ENCODE data around the gene SSTR5. TPM values are rescaled to one million over a fixed set of nuclear protein-coding genes. Genes with fewer than 3 reads are reported as not detected.

Gene SSTR5
- total RNA-seq, 3 donors from 2014 or later (not counting 1 experiment from before 2014, with no cell fraction given): not detected

DNA sequence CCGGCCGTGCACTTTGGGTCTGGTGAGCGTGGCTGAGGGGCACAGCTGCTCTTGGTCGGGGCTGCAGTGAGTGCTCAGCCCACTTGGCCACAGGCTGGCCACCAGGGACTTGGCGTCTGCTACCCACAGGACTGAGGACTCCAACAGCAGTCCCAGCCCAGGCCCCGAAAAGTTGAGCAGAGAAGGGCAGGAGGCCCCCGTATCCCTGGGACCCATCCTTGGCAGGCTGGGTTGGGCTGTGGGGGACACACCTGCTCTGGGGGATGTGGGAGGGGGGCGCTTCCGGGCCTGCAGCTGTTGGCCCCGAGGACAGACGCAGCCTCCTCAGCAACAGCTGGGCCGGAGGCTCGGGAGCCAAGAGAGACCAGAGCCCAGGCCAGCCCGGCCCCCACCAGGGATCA, 19.4 kb upstream of the SSTR5 start:
- WGBS (ENCODE audit: insufficient coverage): 80% methylated on average over 14 of the region's 14 CpGs
- Mint-ChIP-seq H3K4me1 (peaks cover 0 to 5% of the 10 kb centered on the region in 2 donors), H3K36me3 (no peaks in the 10 kb centered on the region), H3K27me3 (ENCODE audit: low read depth in 2 of 2) (no peaks in the 10 kb centered on the region), H3K4me3 (no peak overlapping the region), H3K27ac (no peak overlapping the region), H3K9me3 (no peaks in the 10 kb centered on the region)
- no peak for TF ChIP-seq CTCF (IDR thresholded peaks at IDR 0.05)
- ATAC-seq: no peak
- H3K27me3 ChIP-seq (ENCODE audit: control insufficient read depth, insufficient read depth, low read length): no peaks in the 10 kb centered on the region
- H3K9me3 ChIP-seq (ENCODE audit: control insufficient read depth, insufficient read depth, low read length): no peaks in the 10 kb centered on the region
- DNase-seq: no peak
- H3K27ac ChIP-seq (ENCODE audit: low read length): no peak overlapping the region
- no peak overlapping the region for H3K4me3 ChIP-seq (ENCODE audit: low read length)
- intact Hi-C loops (cut with micrococcal nuclease): loop anchor here (10.0 kb wide), 1 partner anchor 338 kb away; the partner anchor contains the start of gene METRN
- no peaks in the 10 kb centered on the region for H3K36me3 ChIP-seq (ENCODE audit: control insufficient read depth, insufficient read depth, low read length)
- H3K4me1 ChIP-seq (ENCODE audit: control insufficient read depth, insufficient read depth, low read length): peaks cover 2% of the 10 kb centered on the region

DNA sequence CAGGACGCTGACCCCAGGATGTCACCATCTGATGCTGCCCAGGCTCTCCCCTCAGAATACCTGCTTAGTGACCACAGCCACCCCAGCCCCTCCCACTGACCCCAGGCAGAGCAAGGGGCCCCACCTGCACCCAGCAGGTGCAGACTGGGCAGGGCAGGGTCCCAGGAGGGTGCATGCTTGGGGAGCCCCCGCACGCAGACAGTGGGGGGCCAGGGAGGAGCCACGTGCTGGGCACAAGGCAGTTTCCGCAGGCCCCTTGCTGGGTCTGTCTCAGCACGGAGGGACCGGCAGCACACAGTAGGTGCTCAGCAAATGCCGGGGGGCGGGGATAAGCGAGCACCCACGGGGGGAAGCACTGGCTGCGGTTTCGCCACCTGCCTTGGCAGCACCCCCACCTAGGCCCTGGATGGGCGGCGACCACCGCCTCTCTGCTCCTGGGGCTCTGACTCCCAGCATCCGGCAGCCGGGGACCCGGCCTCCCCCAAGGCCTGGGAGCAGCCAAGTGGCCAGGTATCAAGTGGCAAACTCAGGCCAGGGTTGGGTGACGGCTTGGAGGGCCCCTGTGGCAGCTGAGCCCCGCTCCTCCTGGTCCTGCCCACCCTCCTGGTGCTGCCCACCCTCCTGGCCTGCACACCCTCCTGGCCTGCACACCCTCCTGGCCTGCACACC, 18.7 kb upstream of the SSTR5 start:
- intact Hi-C loops (cut with micrococcal nuclease): loop anchor here (10.0 kb wide), 1 partner anchor 339 kb away; the partner anchor contains the start of gene METRN
- no peak overlapping the region for H3K4me3 ChIP-seq (ENCODE audit: low read length)
- H3K27me3 Mint-ChIP-seq (ENCODE audit: low read depth in 2 of 2): no peaks in the 10 kb centered on the region
- no peaks in the 10 kb centered on the region for H3K9me3 Mint-ChIP-seq
- ATAC-seq: no peak
- H3K36me3 ChIP-seq (ENCODE audit: control insufficient read depth, insufficient read depth, low read length): no peaks in the 10 kb centered on the region
- H3K4me1 Mint-ChIP-seq: peaks cover 0 to 5% of the 10 kb centered on the region in 2 donors
- no peak overlapping the region for H3K27ac Mint-ChIP-seq
- TF ChIP-seq CTCF (IDR thresholded peaks at IDR 0.05): no peak
- H3K4me3 Mint-ChIP-seq: no peak overlapping the region
- no peaks in the 10 kb centered on the region for H3K9me3 ChIP-seq (ENCODE audit: control insufficient read depth, insufficient read depth, low read length)
- no peaks in the 10 kb centered on the region for H3K4me1 ChIP-seq (ENCODE audit: control insufficient read depth, insufficient read depth, low read length)
- H3K27ac ChIP-seq (ENCODE audit: low read length): no peak overlapping the region
- no peak for DNase-seq
- WGBS (ENCODE audit: insufficient coverage): 86% methylated on average over 21 of the region's 21 CpGs
- no peaks in the 10 kb centered on the region for H3K36me3 Mint-ChIP-seq
- peaks cover 2% of the 10 kb centered on the region for H3K27me3 ChIP-seq (ENCODE audit: control insufficient read depth, insufficient read depth, low read length)

DNA sequence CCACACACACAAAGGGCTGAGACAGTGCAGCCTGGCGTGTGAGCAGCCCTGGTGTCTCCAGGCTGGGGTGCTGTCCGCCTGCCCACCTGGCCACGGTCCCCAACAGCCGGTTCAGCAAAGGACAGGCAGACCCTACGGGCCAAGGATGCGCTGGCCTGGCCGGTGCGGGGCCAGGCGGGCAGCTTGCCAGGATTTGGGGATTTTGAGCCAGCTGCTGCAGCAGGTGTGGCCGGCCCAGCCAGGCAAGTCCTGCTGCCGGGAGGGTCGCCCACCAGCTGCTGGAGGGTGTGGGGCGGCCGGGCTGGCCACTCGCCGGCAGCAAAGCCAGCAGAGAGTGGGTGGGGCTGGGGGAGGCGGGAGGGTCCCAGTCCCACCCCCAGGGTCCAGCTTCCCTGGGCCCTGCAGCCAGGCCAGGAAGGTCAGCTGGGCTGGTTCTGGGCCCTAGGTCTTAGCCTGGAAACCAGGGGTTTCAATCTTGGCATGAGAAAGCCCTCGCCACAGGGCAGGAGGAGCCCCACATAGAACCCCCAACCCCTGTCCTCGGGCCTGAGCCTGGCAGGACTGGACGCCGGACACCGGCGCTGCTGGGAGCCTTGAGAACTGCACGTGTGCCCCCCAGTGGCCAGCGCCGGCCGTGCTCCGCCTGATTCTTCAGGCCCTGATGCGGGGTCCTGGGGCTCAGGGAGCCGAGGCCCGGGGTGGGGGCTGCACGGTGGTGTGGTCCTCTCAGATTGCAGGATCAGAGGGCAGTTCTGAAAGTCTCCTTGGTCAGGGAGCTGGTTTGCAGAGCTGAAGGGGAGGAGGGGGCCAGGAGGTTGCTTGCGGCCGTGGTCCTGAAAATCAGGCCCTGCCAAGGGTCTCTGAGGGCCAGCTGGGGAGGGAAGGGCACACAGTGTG, 17.6 kb upstream of the SSTR5 start:
- Mint-ChIP-seq H3K27ac (no peak overlapping the region), H3K27me3 (ENCODE audit: low read depth in 2 of 2) (no peaks in the 10 kb centered on the region), H3K9me3 (peaks cover 0 to 3% of the 10 kb centered on the region in 2 donors), H3K4me3 (no peak overlapping the region), H3K36me3 (no peaks in the 10 kb centered on the region), H3K4me1 (peaks cover 0 to 5% of the 10 kb centered on the region in 2 donors)
- H3K4me1 ChIP-seq (ENCODE audit: control insufficient read depth, insufficient read depth, low read length): no peaks in the 10 kb centered on the region
- WGBS (ENCODE audit: insufficient coverage): 41% methylated on average over 34 of the region's 34 CpGs
- H3K4me3 ChIP-seq (ENCODE audit: low read length): no peak overlapping the region
- no peak overlapping the region for H3K27ac ChIP-seq (ENCODE audit: low read length)
- peaks cover 6% of the 10 kb centered on the region for H3K9me3 ChIP-seq (ENCODE audit: control insufficient read depth, insufficient read depth, low read length)
- ATAC-seq (no peak), DNase-seq (peak in 1 of 2 donors; percentile 49)
- no peaks in the 10 kb centered on the region for H3K36me3 ChIP-seq (ENCODE audit: control insufficient read depth, insufficient read depth, low read length)
- intact Hi-C loops (cut with micrococcal nuclease): loop anchor here (10.0 kb wide), 1 partner anchor 340 kb away; the partner anchor contains the start of gene METRN
- H3K27me3 ChIP-seq (ENCODE audit: control insufficient read depth, insufficient read depth, low read length): peaks cover 2% of the 10 kb centered on the region
- TF ChIP-seq CTCF (IDR thresholded peaks at IDR 0.05): peak; percentile 23

All from natural killer cell (primary cell).